GM19324 (cell line): ENCODE measurements around the gene HSPA1B.
A peak's percentile ranks its signal among the peaks of the same experiment; 100 is the strongest.
"Not testable (repeated sequence)": the region's sequence is repeated elsewhere in the genome, so short reads cannot be mapped to it uniquely, and the experiment has no call there.

Source experiments
- ATAC-seq: cut with Tn5 transposase; IDR thresholded peaks from one replicate; pipeline ENCODE4 v1.9.1; 2021; ENCODE audit warnings: mild to moderate bottlenecking, moderate library complexity; ENCODE audit not compliant: unreplicated experiment, low FRiP score

Gene HSPA1B

DNA sequence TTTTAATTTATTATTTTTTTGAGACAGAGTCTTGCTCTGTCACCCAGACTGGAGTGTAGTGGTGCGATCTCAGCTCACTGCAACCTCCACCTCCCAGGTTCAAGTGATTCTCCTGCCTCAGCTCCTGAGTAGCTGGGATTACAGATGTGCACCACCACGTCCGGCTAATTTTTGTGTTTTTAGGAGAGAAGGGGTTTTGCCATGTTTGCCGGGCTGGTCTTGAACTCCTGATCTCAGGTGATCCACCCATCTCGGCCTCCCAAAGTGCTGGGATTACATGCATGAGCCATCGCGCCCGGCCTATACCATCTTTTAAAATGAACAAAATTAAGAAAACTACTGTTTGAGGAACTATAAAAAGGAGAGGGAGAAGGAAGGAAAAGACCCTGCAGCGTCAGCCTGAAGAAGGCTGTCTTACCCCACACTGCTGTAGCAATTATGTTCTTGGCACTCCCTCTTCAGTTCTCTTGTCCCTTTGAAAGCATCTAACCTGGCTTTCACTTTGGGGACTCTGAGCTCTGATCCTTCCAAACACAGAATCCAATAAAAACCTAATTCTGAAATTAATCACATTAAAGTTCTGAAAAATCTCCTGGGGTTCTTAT lies 3.8 kb upstream of the HSPA1B start:
- not testable (repeated sequence) for ATAC-seq

DNA sequence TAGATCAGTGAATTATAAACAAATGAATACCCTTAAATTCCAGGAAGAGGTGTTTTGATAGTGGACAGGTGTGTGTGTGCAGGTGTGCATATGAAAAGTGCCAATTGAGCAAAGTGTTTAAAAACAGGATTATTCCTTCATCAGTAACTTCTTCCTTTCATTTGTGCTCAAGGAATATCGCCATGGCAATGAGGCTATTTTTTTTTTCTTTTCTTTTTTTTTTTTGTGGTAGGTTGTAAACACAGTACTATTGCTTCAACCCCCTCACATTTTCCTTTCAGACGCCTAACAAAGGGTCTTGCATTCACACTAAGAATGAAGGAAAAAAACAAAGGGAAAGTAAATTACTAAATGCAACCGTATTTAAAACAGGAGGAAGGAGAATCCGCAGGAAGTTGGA lies 2.0 kb upstream of the HSPA1B start:
- ATAC-seq: no peak

DNA sequence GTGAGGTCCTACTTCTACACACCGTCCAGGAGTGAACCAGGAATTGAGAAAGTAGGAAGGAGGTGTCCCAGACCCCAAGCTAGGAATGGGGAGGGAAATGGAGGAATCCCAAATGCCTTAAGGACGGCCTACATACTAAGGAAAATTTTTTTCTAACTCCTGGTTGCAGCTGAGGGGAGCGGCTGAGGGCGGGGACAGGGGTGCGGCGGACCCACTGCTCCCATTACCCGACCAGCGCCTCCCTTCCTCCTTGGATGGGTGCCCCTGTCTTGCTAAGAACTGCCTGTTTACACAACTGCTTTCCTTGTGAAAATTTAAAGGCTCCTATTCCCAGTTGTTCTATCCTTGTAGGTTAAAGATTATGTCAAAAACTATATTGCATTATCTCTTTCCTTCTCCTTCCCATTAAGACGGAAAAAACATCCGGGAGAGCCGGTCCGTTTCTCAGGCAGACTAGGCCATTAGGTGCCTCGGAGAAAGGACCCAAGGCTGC lies 699 bp upstream of the HSPA1B start:
- peak; percentile 13 for ATAC-seq

DNA sequence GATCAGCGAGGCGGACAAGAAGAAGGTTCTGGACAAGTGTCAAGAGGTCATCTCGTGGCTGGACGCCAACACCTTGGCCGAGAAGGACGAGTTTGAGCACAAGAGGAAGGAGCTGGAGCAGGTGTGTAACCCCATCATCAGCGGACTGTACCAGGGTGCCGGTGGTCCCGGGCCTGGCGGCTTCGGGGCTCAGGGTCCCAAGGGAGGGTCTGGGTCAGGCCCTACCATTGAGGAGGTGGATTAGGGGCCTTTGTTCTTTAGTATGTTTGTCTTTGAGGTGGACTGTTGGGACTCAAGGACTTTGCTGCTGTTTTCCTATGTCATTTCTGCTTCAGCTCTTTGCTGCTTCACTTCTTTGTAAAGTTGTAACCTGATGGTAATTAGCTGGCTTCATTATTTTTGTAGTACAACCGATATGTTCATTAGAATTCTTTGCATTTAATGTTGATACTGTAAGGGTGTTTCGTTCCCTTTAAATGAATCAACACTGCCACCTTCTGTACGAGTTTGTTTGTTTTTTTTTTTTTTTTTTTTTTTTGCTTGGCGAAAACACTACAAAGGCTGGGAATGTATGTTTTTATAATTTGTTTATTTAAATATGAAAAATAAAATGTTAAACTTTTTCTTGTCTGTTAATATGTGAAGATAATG lies 2.2 kb downstream of the HSPA1B start:
- ATAC-seq: no peak

DNA sequence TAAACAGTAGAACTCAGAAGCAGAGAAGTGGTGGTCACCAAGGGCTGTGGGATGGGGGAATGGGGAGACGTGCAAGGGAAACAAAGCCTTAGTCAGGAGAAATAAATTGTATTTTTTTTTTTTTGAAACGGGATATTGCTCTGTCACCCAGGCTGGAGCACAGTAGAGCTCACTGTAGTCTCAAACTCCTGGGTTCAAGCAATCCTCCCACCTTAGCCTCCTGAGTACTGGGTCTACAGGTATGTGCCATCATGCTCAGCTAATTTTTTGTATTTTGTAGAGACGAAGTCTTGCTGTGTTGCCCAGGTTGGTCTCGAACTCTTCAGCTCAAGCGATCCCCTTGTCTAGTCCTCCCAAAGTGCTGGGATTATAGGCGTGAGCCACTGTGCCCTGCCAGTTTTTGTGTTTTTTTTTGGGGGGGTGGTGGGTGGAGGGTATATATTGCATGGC lies 3.4 kb downstream of the HSPA1B start:
- no peak for ATAC-seq

DNA sequence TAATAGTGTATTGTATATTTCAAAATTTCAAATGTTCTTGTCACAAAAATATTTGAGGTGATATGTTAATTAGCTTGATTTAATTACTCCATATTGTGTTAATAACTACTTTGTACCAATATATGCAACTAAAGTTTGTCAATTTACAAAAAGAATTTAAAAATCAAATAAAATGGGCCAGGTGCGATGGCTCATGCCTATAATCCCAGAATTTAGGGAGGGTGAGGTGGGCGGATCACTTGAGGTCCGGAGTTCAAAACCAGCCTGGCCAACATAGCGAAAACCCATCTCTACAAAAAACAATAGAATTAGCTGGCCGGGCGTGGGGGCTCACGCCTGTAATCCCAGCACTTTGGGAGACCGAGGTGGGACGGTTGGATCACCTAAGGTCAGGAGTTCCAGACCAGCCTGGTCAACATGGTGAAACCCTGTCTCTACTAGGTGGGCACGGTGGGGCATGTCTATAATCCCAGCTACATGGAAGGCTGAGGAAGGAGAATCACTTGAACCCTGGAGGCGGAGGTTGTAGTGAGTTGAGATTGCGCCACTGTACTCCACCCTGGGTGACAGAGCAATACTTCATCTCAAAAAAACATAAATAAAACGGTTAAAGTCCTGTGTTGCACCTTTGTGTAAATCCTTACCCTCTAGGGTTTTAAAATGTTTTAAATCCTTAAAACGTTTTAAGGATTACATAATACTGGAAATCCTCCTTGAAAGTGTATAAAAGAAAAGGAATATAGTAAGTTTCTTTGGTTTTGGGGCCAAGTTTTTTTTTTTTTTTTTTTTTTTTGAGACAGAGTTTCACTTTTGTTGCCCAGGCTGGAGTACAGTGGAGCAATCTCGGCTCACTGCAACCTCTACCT lies 4.0 kb downstream of the HSPA1B start:
- no peak for ATAC-seq

DNA sequence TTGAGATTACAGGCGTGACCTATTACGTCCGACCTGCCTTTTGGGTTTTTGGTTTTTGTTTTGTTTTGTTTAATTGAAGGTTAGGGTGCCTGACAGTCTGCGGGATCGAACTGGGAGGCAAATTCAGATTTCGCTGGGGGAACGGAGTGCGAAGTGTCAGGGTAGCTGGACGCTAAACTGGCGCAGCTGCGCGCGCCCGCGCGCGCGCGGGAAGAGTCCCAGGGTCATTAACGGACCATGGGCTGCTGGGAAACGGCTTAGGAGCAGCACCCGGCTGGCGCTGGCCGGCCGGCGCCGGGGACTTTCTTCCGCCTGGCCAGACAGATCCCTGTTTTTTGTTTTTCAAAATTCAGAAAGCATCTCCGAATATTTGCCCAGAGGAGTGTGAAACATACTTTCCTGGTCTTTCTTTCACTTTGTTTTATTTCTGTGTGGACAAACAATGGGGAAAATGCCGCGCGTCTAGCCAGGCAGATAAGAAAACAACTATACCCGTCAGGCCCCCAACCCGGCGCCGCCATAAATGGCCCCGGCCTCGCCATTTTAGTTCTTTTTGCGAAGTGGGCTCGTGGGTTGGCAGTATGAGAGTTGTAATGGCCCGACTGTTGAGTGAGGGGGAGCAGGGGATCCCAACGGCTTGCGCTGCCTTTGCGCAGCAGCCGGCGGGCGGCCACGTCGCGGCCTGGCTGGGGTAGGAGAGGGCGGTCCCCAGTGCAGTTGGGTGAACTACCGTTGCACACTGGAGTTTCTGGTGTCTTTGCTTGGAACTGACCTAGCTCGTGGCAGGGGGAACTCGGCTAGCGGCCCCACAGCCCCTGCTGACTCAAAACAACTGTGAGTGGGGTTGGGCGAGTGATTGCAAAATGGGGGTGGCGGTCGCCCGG lies 7.1 kb downstream of the HSPA1B start:
- ATAC-seq: peak; percentile 53

DNA sequence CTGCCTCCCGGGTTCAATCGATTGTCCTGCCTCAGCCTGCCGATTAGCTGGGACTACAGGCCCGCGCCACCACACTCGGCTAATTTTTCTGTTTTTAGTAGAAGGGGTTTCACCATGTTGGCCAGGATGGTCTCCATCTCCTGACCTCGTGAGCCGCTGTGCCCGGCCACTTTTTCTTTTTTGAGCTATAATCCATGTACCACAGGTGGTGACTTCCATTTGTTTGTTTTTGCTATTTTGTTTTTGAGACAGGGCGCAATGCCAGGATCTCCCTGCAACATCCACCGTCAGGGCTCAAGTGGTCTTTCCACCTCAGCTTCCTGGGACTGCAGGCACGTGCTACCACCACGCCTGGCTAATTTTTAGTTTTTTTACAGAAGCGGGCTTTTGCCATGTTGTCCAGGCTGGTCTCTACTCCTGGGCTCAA lies 8.5 kb downstream of the HSPA1B start:
- ATAC-seq: no peak

DNA sequence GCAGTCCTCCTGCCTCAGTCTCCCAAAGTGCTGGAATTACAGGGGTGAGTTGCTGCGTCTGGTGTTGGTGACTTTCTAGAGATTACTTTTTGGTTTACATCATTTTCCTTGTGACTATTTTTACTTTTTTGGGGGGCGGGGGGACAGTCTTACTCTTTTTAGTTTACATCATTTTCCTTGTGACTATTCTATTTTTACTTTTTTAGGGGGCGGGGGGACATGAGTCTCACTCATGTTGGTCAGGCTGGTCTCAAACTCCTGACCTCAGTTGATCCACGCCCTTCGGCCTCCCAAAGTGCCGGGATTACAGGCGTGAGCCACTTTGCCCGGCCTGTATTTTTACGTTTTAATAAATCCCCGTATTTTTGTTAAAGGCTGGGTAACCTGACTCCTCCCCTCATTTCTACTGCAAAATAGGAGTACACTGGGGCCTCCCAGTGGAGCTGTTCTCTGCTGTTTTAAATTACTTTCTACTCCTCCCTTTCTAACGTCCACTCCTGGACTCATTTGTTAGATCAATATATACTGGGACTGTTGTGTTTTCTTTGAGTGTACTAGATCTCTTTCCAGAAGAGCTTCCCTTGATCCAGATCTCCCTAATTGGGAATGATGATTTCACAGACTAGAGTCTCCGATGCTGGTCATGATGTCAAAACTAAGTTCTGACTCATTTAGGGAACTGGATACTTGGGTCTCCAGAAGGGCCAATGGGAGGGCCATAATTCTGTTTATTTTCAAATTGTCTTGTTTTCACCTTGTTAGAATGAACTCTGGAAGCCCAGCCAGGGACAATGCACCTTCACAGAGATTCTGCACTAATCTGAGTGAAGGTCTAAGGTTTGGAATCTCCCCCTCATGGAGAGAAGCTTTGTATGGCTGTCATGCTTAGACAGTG lies 9.2 kb downstream of the HSPA1B start:
- no peak for ATAC-seq

DNA sequence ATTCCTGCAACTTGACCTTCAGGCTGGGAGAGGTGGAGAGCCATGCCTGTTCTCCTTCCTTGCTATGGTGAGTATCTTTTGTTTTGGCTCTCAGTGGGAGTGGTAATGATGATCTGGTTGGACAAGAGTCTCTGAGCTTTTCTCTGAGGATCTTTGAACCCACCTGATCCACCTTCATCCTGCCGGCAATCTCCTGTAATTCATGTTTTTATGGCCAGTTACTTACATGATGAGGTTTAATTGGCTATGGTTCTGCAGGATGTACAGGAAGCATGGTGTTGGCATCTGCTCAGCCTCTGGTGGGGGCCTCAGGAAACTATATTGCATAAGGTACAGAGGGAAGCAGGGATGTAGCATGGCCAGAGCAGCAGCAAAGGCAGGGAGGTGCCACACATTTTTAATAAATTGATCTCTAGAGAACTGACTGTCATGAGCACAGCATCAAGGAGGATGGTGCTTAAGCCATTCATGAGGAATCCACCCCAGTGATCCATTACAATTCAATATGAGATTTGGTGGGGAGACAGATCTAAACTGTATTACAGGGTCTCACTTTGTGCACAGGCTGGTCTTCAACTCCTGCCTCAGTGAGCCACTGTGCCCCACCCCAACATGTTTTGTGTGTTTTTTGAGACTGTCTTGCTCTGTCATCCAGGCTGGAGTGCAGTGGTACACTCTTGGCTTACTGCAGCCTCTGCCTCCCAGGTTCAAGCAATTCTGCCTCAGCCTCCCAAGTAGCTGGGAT lies 10.0 kb downstream of the HSPA1B start:
- ATAC-seq: no peak

DNA sequence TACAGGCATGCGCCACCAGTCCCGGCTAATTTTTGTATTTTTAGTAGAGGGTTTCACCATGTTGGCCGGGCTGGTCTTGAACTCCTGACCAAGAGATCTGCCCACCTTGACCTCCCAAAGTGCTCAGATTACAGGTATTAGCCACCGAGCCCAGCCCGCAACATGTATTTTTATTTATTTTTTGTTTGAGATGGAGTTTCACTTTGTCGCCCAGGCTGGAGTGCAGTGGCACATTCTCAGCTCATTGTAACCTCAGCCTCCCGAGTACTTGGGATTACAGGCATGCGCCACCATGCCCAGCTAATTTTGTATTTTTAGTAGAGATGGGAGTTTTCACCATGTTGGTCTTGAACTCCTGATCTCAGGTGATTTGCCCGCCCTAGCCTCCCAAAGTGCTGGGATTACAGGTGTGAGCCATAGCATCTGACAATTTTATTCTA lies 10.6 kb downstream of the HSPA1B start:
- not testable (repeated sequence) for ATAC-seq

DNA sequence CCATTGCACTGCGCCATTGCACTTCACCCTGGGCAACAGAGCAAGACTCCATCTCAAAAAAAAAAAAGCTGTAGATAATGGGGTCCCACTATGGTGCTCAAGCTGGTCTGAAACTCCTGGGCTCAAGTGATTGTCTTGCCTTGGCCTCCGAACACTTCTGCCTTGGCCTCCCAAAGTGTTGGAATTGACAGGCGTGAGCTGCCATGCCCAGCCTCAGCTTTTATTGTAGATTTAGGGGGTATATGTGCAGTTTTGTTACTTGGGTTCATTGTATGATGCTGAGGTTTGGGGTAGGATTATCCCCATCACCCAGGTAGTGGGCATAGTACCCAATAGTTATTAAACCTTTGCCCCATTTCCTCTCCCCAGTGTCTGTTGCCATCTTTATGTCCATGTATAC lies 11.4 kb downstream of the HSPA1B start:
- no peak for ATAC-seq

DNA sequence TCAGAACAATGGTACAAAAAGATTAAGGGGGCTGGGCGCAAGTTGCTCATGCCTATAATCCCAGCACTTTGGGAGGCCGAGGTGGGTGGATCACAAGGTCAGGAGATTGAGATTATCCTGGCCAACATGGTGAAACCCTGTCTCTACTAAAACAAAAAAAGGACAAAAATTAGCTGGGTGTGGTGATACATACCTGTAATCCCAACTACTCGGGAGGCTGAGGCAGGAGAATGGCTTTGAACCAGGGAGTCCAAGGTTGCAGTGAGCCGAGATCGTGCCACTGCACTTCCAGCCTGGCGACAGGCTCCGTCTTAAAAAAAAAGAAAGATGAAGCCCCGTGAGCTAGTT lies 12.2 kb downstream of the HSPA1B start:
- ATAC-seq: not testable (repeated sequence)

DNA sequence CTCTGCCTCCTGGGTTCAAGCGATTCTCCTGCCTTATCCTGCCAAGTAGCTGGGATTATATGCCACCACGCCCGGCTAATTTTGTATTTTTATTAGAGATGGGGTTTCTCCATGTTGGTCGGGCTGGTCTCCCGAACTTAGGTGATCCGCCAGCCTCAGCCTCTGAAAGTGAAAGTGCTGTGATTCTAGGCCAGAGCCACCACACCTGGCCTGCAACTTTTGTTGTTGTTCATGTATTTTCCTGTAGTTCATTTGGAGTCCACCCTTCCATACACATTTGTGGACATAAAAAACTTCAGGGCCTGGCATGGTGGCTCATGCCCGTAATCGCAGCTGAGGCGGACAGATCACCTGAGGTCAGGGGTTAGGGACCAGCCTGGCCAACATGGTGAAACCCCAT lies 14.5 kb downstream of the HSPA1B start:
- no peak for ATAC-seq

DNA sequence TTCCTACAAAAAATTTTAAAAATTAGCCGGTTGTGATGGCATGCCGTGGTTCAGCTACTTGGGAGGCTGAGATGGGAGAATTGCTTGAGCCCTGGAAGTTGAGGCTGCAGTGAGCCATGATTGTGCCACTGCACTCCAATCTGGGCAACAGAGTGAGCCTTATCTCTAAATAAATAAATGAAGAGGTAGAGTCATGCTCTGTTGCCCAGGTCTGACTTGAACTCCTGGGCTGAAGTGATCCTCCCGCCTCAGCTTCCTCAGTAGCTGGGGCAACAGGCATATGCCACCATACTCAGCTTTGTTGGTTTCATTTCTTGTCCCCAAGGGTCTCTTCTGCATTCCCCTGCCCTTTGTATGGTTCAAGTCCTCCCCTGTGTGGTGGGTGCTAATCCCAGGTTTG lies 17.0 kb downstream of the HSPA1B start:
- no peak for ATAC-seq

DNA sequence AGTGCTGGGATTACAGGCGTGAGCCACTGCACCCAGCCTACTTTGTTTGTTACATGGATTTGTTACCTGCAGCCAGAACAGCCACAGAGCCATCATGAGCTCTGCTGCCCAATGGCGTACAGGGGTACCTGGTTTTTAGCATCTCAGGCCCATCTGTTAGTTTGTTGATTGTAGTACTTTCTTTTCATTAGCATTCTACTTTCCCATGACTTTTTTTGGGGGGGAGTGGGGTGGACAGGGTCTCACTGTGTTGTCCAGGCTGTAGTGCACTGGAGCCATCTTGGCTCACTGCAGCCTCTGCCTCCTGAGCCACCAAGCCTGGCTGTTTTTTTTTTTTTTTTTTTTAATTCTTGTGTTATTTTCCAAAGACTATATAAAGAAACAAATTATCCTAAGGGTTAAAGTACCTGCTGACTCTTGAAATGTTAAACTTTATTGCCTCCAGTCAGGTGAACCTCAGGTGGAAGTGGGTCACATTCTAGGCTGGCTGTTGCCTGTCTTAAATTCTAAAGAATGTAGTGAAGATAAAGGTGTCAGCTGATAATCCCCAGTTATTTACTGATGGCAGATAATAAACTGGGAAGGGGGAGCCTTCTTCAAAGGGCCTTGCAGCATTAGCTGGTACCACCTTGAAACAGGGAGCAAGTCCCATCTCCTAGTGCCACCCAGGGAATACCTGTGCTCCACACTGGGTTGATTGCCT lies 19.9 kb downstream of the HSPA1B start:
- ATAC-seq: no peak

DNA sequence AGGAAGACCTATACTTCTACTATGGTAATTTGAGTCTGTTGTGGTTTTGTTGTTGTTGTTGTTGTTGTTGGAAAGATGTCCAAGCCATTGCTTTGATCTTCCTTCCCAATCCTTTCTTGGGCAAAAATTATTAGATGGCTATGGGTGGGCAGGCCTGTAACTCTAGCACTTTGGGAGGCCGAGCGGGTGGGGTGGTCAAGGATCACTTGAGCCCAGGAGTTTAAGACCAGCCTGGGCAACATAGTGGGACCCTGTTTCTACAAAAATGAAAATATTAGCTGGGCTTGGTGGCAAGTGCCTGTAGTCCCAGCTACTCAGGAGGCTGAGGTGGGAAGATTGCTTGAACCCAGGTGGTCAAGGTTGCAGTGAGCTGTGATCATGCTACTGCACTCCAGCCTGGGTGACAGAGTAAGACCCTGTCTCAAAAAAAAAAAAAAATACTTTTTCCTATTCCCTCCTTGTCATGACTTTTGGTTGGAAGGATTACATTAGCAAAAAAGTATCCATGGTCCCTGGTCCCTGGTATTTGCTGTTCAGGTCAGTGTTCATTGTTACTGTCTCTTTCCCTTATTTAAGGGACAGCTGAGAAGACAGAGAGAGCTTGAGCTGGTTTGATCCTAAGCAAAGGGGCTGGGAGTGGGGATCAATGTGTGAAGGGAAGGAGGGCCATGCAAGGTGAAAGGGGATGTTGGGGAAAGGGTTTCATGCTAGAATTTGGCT lies 23.4 kb downstream of the HSPA1B start:
- ATAC-seq: no peak

DNA sequence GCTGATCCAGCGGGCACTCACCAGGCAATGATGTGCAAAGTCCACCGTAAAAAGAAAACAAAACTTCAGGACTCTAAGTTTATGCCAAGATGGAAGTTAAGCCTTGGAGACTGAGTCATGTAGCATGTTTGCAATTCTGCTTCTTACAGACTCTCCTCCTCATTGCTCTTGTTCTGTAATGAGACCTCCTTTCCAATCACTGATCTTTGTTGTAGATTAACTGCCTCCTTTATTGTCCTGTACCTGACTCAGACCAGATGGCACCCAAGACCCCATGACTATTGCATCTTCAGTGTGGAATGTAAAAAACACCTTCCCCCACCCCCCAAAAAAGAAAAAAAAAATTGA lies 23.9 kb downstream of the HSPA1B start:
- ATAC-seq: no peak
